Fibroblast of mammary gland (primary cell): ENCODE results near the gene PCDHGA7.

Source experiments
- DNase-seq: peaks from one replicate; pipeline ENCODE4 v3.0.0-alpha.2; 2010; ENCODE audit warnings: low read depth
- H3K4me3 ChIP-seq: 2 replicates; pipeline ENCODE4 v1.5.1; 2011; ENCODE audit warnings: low read depth, mild to moderate bottlenecking, low read length, moderate library complexity; ENCODE audit not compliant: control insufficient read depth
- CTCF ChIP-seq: conservative IDR thresholded peaks from 2 replicates; pipeline ENCODE4 v1.5.1; 2011; ENCODE audit warnings: low read depth, low read length, inconsistent platforms; ENCODE audit not compliant: control insufficient read depth, insufficient read depth

Gene PCDHGA7

DNA sequence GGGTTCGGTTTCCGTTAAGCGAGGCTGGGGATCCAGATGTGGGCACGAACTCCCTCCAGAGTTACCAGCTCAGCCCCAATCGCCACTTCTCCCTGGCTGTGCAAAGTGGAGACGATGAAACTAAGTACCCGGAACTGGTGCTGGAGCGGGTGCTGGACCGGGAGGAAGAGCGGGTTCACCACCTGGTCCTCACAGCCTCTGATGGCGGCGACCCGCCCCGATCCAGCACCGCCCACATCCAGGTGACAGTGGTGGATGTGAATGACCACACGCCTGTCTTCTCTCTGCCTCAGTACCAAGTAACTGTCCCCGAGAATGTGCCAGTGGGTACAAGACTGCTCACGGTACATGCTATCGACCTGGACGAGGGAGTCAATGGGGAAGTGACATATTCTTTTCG, 803 bp downstream of the PCDHGA7 start:
- TF ChIP-seq CTCF, result no peak
- peak overlapping the region; percentile 57 for H3K4me3 ChIP-seq
- no peak for DNase-seq

GRCh38 chr5:141384471-141385267, 2.1 kb downstream of the PCDHGA7 start:
- DNase-seq, result no peak
- no peak for TF ChIP-seq CTCF
- H3K4me3 ChIP-seq, result no peak overlapping the region

- DNase-seq, result peak; percentile 55
- H3K4me3 ChIP-seq, result peak within 1 kb of the TSS; percentile 44
- TF ChIP-seq CTCF, result peak; percentile 55
Observed at GRCh38 chr5:141387557-141388311, 5.2 kb downstream of the PCDHGA7 start, which contains the start of gene PCDHGB4. PCDHGB4 (plus strand) TSS chr5:141387698; CDS start chr5:141387885, 187 bp downstream.

DNA sequence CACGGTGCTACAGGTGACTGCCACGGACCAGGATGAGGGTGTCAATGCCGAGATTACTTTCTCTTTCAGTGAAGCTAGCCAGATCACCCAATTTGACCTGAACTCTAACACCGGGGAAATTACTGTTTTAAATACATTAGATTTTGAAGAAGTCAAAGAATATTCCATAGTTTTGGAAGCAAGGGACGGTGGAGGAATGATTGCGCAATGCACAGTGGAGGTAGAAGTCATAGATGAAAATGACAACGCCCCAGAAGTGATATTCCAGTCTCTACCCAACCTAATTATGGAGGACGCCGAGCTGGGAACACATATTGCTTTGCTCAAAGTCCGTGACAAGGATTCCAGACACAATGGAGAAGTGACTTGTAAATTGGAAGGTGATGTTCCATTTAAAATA, 6.1 kb downstream of the PCDHGA7 start:
- no peak overlapping the region for H3K4me3 ChIP-seq
- TF ChIP-seq CTCF, result no peak
- DNase-seq, result no peak

DNA sequence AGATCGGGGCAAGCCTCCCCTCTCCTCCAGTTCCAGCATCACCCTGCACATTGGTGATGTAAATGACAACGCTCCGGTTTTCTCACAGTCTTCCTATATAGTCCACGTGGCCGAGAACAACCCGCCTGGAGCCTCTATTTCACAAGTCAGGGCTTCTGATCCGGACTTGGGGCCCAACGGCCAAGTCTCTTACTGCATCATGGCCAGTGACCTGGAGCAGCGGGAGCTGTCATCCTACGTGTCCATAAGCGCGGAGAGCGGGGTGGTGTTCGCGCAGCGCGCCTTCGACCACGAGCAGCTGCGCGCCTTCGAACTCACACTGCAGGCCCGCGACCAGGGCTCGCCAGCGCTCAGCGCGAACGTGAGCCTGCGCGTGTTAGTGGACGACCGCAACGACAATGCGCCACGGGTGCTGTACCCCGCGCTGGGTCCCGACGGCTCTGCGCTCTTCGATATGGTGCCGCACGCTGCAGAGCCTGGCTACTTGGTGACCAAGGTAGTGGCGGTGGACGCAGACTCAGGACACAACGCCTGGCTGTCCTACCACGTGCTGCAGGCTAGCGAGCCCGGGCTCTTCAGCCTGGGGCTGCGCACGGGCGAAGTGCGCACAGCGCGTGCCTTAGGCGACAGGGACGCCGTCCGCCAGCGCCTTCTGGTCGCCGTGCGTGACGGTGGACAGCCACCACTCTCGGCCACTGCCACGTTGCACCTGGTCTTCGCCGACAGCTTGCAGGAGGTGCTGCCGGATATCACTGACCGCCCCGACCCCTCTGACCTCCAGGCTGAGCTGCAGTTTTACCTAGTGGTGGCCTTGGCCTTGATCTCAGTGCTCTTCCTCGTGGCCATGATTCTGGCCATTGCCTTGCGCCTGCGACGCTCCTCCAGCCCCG, 6.9 kb downstream of the PCDHGA7 start:
- DNase-seq, result no peak
- no peak overlapping the region for H3K4me3 ChIP-seq
- no peak for TF ChIP-seq CTCF
